ENCODE results near the gene ZBTB20. TPM values are rescaled to one million over a fixed set of nuclear protein-coding genes. Genes with fewer than 3 reads are reported as not detected.

The ZBTB20 gene
- polyA plus RNA-seq, 1 donor from 2014 or later, result 4.8 TPM

- Histone ChIP-seq H2AFZ (ENCODE audit: low read depth, low read length) (no peak overlapping the region), H3F3A (ENCODE audit: insufficient read depth, low read length, poor library complexity, severe bottlenecking) (no peaks in the 10 kb centered on the region), H3K27ac (ENCODE audit: low read length) (peak overlapping the region; percentile 18), H3K9me2 (ENCODE audit: insufficient read depth, low read length) (no peaks in the 10 kb centered on the region), H3K4me3 (ENCODE audit: low read length) (no peak overlapping the region), H3K4me2 (ENCODE audit: low read length) (no peak overlapping the region), H3K79me2 (replicated peaks; ENCODE audit: insufficient read depth, low read length) (no peaks in the 10 kb centered on the region), H4K20me1 (ENCODE audit: insufficient read depth) (no peaks in the 10 kb centered on the region), H3K9ac (ENCODE audit: low read length) (no peak overlapping the region), H3K27me3 (ENCODE audit: insufficient read depth, low read depth, low read length) (no peaks in the 10 kb centered on the region), H3K36me3 (ENCODE audit: insufficient read depth, low read length) (no peaks in the 10 kb centered on the region), H3K9me3 (ENCODE audit: low read length) (no peaks in the 10 kb centered on the region)
- TF ChIP-seq POLR2AphosphoS5 (IDR thresholded peaks at IDR 0.05) (no peak), EZH2 (IDR thresholded peaks at IDR 0.05; ENCODE audit: borderline replicate concordance, insufficient read depth, low read length, poor library complexity, severe bottlenecking) (no peak), MXI1 (conservative IDR thresholded peaks at IDR 0.05; ENCODE audit: poor library complexity, severe bottlenecking) (no peak), REST (IDR thresholded peaks at IDR 0.05; ENCODE audit: borderline replicate concordance) (no peak), SMC3 (conservative IDR thresholded peaks at IDR 0.05; ENCODE audit: poor library complexity) (no peak), TAF1 (IDR thresholded peaks at IDR 0.05; ENCODE audit: low read depth) (no peak), RAD21 (conservative IDR thresholded peaks at IDR 0.05) (no peak), EP300 (conservative IDR thresholded peaks at IDR 0.05; ENCODE audit: poor library complexity, severe bottlenecking) (no peak), CTCF (IDR thresholded peaks at IDR 0.05; ENCODE audit: poor library complexity, severe bottlenecking) (no peak)
Measured at GRCh38 chr3:114365909-114366308, 781.2 kb downstream of the ZBTB20 start.

- no peak overlapping the region for H3K9ac ChIP-seq (ENCODE audit: low read length)
- H3F3A ChIP-seq (ENCODE audit: insufficient read depth, low read length, poor library complexity, severe bottlenecking), result no peaks in the 10 kb centered on the region
- H3K36me3 ChIP-seq (ENCODE audit: insufficient read depth, low read length), result no peaks in the 10 kb centered on the region
- H3K79me2 ChIP-seq (replicated peaks; ENCODE audit: insufficient read depth, low read length), result no peaks in the 10 kb centered on the region
- H4K20me1 ChIP-seq (ENCODE audit: insufficient read depth), result no peaks in the 10 kb centered on the region
- no peaks in the 10 kb centered on the region for H3K9me2 ChIP-seq (ENCODE audit: insufficient read depth, low read length)
- H3K4me2 ChIP-seq (ENCODE audit: low read length), result no peak overlapping the region
- peak overlapping the region; percentile 19 for H3K4me3 ChIP-seq (ENCODE audit: low read length)
- peak overlapping the region; percentile 18 for H3K27ac ChIP-seq (ENCODE audit: low read length)
- no peak for TF ChIP-seq TAF1 (IDR thresholded peaks at IDR 0.05; ENCODE audit: low read depth)
- TF ChIP-seq RAD21 (conservative IDR thresholded peaks at IDR 0.05), result no peak
- TF ChIP-seq EZH2 (IDR thresholded peaks at IDR 0.05; ENCODE audit: borderline replicate concordance, insufficient read depth, low read length, poor library complexity, severe bottlenecking), result no peak
- TF ChIP-seq EP300 (conservative IDR thresholded peaks at IDR 0.05; ENCODE audit: poor library complexity, severe bottlenecking), result no peak
- no peak for TF ChIP-seq REST (IDR thresholded peaks at IDR 0.05; ENCODE audit: borderline replicate concordance)
- no peak for TF ChIP-seq POLR2AphosphoS5 (IDR thresholded peaks at IDR 0.05)
- no peak for TF ChIP-seq SMC3 (conservative IDR thresholded peaks at IDR 0.05; ENCODE audit: poor library complexity)
- no peak for TF ChIP-seq CTCF (IDR thresholded peaks at IDR 0.05; ENCODE audit: poor library complexity, severe bottlenecking)
- no peak for TF ChIP-seq MXI1 (conservative IDR thresholded peaks at IDR 0.05; ENCODE audit: poor library complexity, severe bottlenecking)
- no peaks in the 10 kb centered on the region for H3K27me3 ChIP-seq (ENCODE audit: insufficient read depth, low read depth, low read length)
- H2AFZ ChIP-seq (ENCODE audit: low read depth, low read length), result no peak overlapping the region
- no peaks in the 10 kb centered on the region for H3K9me3 ChIP-seq (ENCODE audit: low read length)
Measured at GRCh38 chr3:114364806-114365654, 782.1 kb downstream of the ZBTB20 start.

Measured in neural cell (in vitro differentiated cells).